GM21528 (cell line): ENCODE data around the gene PADI4.
"Not testable (repeated sequence)": the region's sequence is repeated elsewhere in the genome, so short reads cannot be mapped to it uniquely, and the experiment has no call there.

Source experiments
- ATAC-seq: cut with Tn5 transposase; IDR thresholded peaks from one replicate; pipeline ENCODE4 v1.9.1; 2021; ENCODE audit warnings: mild to moderate bottlenecking, moderate library complexity; ENCODE audit not compliant: unreplicated experiment, low FRiP score

PADI4 gene

GRCh38 chr1:17309426-17310067, 1.6 kb downstream of the PADI4 start:
- ATAC-seq = no peak

DNA sequence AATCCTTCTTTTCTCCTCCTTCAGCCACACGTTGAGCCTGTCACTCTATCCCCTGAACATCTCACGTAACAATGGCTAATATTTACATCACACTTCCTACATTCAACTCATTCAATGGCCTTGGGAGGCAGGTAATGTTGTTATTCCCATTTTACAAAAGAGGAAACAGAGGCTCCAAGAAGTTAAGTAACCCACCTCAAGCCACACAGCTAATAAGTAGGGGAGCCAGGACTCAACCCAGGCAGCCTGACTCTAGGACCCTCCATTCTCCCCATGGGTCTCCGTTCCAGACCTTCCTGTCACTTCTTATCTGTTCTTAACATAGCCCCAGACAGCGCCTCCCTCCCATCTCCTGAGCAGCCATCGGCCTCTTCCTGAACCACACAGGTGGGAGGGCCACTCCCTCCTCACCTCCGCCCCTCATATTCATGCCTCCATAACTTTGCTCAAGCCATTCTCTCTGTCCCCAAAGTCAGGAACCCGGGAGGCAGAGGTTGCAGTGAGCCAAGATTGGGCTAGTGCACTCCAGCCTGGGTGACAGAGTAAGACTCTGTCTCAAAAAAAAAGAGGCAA, 2.2 kb downstream of the PADI4 start:
- ATAC-seq = no peak

- no peak for ATAC-seq
Measured at GRCh38 chr1:17313530-17314309, 5.7 kb downstream of the PADI4 start.

- no peak for ATAC-seq
Measured at GRCh38 chr1:17314491-17314971, 6.5 kb downstream of the PADI4 start.

- ATAC-seq = no peak
Measured at GRCh38 chr1:17315542-17316130, 7.6 kb downstream of the PADI4 start.

DNA sequence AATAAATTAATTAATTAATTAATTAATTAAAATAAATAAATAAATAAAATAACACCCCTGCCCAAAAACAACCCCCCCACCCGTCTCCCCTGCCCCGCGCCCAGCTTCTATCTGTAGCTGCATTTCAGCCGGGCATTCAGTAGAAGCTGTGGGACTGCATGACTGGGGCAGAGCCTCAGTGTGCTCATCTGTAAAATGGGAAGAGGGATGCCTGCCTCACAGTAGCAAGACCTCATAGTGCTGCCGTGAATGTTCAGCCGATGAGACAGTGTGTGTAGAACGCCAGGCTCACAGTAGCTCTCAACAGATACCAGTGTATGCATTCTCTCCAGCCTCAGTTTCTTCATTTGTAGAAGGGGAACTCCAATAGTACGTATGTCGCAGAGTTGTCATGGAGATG, 8.7 kb downstream of the PADI4 start:
- no peak for ATAC-seq

DNA sequence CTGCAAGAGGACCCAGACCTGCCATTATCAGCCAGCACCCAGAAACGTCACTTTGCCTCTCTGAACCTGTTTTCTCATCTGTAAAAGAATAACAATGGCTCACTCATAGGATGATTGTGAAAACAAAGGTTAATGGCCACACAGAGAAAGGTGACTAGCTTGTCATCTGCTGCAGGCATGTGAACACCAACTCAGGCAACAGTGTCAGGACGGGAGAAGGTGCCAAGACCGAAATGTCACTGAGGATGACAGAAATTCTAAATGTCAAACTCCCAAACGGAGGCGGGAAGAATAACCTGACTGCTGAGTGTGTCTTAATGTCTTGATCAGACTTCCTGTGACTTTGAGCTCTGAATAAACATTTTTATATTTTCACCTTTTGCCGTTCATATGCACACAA, 10.3 kb downstream of the PADI4 start:
- no peak for ATAC-seq

GRCh38 chr1:17319561-17320350, 11.8 kb downstream of the PADI4 start:
- ATAC-seq = no peak

DNA sequence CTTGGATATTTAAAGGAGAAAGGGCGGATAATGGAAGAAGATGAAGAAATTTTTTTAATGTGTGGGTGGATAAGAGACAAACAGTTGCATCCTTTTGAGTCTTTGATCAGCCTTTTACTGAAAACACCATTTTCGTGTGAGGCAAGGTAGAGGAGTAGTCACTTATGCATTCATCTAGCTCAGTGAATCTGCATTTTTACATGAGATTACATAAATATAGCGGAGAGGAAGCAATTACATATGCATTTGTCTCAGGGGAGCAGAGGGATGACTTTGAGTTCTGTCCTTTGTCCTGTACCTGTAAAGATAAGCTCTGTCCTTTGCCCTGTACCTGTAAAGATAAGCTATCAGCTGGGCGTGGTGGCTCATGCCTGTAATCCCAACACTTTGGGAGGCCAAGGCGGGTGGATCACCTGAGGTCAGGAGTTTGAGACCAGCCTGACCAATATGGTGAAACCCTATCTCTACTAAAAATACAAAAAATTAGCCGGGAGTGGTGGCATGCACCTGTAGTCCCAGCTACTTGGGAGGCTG, 13.9 kb downstream of the PADI4 start:
- not testable (repeated sequence) for ATAC-seq

GRCh38 chr1:17328855-17329254, 20.9 kb downstream of the PADI4 start:
- no peak for ATAC-seq

- no peak for ATAC-seq
Measured at GRCh38 chr1:17329610-17330009, 21.6 kb downstream of the PADI4 start.

DNA sequence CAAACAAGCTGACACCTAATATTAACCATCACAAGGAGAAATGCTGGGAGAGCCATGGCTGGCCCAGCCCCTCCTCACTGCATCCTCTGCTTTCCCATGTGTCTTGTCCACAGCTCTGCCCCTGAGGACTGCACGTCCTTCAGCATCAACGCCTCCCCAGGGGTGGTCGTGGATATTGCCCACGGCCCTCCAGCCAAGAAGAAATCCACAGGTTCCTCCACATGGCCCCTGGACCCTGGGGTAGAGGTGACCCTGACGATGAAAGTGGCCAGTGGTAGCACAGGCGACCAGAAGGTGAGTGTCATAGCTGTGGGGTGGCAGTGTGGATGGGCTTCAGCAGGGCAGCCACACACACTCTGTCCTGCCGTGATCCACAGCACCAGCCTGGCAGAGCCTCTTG, 22.9 kb downstream of the PADI4 start:
- no peak for ATAC-seq

- no peak for ATAC-seq
Measured at GRCh38 chr1:17333081-17333480, 25.1 kb downstream of the PADI4 start.

DNA sequence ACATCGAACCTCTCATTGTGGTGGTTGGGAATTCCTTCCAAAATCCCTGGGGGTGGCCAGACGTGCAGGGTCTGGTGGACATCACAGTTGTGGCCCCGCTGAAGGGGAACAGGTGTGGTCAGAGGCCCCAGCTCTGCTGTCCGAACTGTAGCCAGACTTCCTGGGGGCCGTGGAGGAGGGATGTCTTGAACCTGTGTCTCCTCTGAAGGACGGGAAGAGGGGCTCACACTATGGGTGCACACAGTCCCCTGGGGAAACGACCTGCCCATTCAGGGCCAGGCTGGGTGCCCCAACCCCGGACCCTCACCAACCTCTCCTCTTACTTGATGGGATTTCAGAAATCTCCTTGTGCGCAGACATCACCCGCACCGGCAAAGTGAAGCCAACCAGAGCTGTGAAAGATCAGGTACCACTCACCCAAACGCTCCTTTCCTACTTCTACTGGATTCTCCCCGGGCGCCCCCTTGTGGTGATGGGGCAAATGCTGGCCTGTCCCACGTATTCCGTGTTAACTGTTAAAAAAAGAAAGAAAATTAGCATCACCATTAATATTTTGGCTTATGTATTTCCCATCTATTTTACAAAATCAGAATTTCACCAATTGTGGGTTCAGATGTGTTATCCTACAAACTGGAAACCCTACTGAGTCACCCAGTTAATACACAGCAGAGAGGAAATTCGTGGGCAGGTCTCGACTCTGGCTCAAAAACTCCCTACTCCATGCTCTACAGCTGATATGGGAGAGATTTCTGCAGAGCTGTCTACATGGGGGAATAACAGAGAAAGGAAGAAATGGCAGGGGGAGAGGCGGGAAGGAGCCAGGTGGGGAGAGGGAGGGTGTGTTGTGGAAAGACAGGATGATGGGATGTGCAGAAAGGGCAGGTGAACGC, 28.1 kb downstream of the PADI4 start:
- ATAC-seq = no peak

GRCh38 chr1:17338706-17339493, 30.9 kb downstream of the PADI4 start:
- no peak for ATAC-seq

DNA sequence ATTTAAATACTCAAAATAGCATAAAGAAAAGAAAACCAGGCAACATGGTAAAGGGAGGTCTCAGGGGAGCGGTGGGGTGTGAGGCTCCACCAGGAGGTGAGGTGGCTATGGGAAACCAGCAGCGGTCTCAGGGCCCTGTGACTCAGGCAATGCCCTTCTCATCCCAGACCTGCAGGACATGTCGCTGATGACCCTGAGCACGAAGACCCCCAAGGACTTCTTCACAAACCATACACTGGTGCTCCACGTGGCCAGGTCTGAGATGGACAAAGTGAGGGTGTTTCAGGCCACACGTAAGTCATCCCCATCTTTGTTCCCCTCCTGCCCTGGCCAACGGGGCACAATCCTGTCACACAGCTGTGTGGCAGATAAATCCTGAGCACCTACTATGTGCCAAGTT, 31.5 kb downstream of the PADI4 start:
- no peak for ATAC-seq

- ATAC-seq = no peak
Measured at GRCh38 chr1:17340358-17340757, 32.4 kb downstream of the PADI4 start.

DNA sequence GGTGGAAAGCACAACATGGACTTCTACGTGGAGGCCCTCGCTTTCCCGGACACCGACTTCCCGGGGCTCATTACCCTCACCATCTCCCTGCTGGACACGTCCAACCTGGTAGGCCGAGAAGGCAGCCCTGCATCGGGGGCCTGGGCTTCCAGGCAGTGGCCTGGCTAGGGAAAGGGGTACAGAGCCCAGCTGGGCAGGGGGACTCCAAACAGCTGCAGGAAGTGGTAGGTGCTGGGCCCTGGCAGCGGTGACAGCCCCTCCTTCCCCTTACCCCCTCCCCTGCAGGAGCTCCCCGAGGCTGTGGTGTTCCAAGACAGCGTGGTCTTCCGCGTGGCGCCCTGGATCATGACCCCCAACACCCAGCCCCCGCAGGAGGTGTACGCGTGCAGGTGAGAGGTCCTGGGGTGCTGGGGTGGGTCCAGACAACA, 34.0 kb downstream of the PADI4 start:
- no peak for ATAC-seq
